Caki2 (cell line): ENCODE results near the gene OSBPL8. TPM values are rescaled to one million over a fixed set of nuclear protein-coding genes. Genes with fewer than 3 reads are reported as not detected.

Experiments used
- DNase-seq: peaks from one replicate; pipeline ENCODE4 v3.0.0-alpha.2; 2015; ENCODE audit warnings: low read depth
- in situ Hi-C: cut with HindIII; loops from 2 replicates; pipeline ENCODE4 v1.10.0; 2016; ENCODE audit warnings: low sequenced_read_pairs, low pct_unique_long_range_greater_than_20kb, mixed read lengths
- total RNA-seq: library from RNA; depleted of rRNA; stranded (reverse); fragments of >200 nt; shearing (Covaris generic); gene quantifications from 2 replicates; pipeline ENCODE4 v1.2.3, GENCODE V29; 2014; ENCODE audit warnings: low replicate concordance

The OSBPL8 gene
- total RNA-seq, 1 experiment from 2014 or later: 45.1 TPM

- peak; percentile 44 for DNase-seq
- in situ Hi-C loops: no loop called here
These were observed 110.0 kb downstream of the OSBPL8 start for GRCh38 chr12:76449583-76449982.

DNA sequence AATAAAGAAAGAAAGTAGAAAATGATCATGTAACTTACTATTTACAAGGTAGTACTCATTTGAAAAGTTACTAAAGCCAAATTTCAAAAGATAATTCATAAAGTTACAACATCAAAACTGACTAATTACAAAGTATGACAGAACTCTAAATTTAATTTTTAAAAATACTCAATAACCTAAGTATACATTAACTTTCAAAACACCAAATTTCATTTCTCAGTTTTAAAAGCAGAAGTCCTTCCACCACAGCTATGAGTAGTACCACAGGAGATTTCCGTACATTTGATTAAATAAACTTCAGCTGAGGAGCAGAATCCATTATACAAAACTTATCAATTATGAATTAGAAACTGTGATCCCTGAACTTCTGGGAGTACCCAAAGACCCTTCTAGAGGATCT lies 110.6 kb downstream of the OSBPL8 start:
- DNase-seq: no peak
- in situ Hi-C loops: no loop called here

GRCh38 chr12:76446090-76446489 lies 113.5 kb downstream of the OSBPL8 start:
- in situ Hi-C loops: no loop called here
- no peak for DNase-seq

GRCh38 chr12:76445462-76445861 lies 114.1 kb downstream of the OSBPL8 start:
- in situ Hi-C loops: no loop called here
- no peak for DNase-seq

DNA sequence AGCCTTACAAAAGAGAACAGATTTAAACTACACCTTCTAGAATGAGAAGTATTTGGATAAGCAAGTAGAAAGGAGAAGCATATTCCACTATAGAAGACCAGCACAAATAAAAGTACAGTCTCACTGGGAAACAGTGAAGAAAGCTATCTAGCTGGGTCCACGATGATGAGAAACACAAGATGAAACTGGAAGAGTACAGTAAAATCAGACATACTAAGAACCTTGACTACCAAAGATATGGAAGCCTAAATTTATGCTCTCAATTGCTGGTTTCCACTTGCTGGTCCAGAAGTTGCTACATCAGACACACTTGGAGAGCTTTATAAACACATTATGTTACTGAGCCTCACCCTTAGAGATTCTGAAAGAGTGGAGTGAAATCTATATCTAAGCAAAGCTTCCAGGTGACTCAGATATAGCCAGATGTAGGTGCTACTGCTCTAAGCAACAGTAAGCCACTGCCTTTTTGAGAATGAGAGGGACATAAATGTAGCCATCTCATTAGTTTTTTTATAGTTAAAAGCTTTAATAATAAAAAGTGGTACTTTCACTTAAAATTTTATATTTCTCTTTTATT lies 115.1 kb downstream of the OSBPL8 start:
- in situ Hi-C loops: no loop called here
- DNase-seq: no peak

- no peak for DNase-seq
These were observed 118.6 kb downstream of the OSBPL8 start for GRCh38 chr12:76441016-76441415.

GRCh38 chr12:76432733-76433132 lies 126.8 kb downstream of the OSBPL8 start:
- in situ Hi-C loops: no loop called here

More at GRCh38 chr12:76441016-76441415, 118.6 kb downstream of the OSBPL8 start:
- in situ Hi-C loops: no loop called here

DNA sequence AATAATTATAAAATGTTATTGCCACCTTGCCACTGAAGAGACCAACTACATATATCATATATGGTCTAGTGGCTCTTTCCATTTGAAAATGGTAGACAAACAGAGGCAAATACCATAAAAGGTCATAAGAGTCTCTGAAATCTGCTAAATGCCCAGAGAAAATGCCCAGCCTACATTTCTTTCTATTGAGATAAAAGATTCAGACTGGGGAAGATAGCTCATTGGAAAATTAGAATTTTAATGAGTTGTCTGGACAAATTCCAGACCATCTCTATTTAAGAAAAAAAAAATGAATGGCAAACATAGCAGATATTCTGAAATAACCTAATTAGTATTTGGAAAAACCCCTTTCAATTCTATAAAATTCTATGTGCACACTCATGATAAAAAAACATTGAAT lies 131.5 kb downstream of the OSBPL8 start:
- no peak for DNase-seq
- in situ Hi-C loops: no loop called here

More at GRCh38 chr12:76432733-76433132, 126.8 kb downstream of the OSBPL8 start:
- DNase-seq: no peak

GRCh38 chr12:76426160-76426559 lies 133.4 kb downstream of the OSBPL8 start:
- in situ Hi-C loops: no loop called here
- DNase-seq: no peak

- in situ Hi-C loops: no loop called here
- DNase-seq: no peak
These were observed 134.6 kb downstream of the OSBPL8 start for GRCh38 chr12:76424941-76425340.

DNA sequence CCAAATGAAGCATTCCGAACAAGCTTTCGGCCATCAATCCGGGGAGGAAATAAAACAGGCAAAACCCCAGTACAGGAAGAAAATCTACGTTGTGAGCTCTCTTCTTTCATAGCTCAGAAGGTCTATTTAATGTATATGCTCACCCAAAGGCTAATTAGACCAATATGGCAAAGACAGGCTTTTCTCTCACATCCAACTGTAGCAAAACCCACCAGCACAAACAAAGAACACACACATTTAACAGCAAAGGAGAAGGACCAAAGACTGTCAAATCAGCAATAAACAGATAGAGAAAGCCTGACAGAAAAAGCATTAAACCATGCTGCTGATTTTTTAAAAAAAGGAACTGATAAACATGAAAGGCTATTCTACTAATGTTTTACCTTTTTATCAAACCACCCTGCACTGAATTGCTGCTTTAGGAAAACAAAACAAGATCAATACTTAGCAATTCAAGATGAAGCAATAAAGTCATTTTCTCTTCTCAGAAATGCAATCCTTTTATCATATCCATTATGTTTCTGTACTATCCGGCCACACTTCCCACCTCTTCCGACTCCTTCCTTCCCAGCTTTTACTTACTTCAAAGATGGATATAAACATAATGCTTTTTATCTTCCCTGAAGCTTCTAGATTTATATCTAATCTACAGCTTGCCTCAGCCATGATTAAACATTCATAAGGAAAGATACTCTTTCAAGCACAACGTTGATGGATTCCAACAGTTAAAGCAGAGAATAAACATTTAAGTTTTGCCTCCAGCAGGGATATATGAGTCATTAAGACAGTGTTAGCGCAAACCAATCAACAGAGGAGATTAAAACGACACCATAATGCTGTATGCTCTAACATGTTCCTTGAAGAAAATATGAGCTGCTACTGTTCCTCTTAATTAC lies 136.8 kb downstream of the OSBPL8 start:
- no peak for DNase-seq
- in situ Hi-C loops: no loop called here

- no peak for DNase-seq
- in situ Hi-C loops: no loop called here
These were observed 137.4 kb downstream of the OSBPL8 start for GRCh38 chr12:76422154-76422542.

GRCh38 chr12:76421046-76421445 lies 138.5 kb downstream of the OSBPL8 start:
- in situ Hi-C loops: no loop called here
- no peak for DNase-seq

DNA sequence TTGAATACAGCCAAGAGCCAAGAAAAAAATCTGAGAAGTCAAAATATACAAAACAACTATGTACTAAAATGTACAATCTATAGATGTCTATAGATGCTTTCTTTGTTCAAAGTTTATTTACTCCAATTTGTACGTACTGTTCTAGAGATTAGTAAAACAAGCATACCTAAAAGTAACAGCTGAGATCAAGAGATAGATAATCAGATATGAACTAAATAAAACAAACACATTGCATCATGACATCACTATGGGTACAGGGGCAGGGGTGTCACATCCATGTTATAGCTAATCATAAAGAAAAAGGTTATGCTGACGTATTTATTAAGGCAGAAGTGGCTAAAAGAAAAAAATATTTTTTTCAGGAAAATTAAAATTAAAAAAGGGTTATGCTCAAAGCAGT lies 139.3 kb downstream of the OSBPL8 start:
- in situ Hi-C loops: no loop called here
- no peak for DNase-seq

DNA sequence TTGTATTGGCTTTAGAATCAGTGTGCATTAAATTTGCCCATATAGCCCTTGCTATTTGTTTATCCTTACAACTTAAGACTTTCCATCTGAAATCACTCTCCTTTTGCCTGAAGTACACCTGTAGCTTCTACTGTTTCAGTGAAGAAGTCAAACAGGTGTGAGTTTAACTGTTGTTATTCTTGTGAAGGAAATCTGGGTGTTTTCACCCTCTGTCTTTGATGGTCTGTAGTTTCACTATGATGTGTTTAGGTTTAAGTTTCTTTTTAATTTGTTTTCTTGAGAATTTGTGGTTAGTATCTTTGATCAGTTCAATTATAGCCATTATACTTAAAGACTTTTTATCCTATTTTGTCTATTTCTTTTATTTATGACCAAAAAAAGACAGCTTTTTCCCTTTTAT lies 142.5 kb downstream of the OSBPL8 start:
- in situ Hi-C loops: no loop called here
- DNase-seq: no peak

DNA sequence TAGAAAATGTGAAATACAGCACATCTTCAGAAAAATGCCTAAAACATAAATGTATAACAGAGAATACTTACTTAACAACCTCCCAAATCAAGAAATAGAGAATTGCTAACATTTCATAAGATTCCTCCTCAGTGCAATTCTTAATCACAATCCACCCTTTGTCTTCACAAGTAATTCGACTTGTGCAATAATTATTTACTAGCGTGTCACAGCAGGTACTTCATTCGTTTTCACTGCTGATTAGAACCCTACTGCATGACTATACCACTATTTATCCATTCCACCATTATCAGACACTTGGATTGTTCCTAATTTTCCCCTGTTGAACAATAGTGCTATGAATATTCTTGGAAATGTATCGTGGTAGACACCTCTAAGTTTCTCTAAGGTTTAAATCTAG lies 146.4 kb downstream of the OSBPL8 start:
- in situ Hi-C loops: no loop called here
- no peak for DNase-seq

- in situ Hi-C loops: no loop called here
- no peak for DNase-seq
These were observed 148.8 kb downstream of the OSBPL8 start for GRCh38 chr12:76410781-76411180.

DNA sequence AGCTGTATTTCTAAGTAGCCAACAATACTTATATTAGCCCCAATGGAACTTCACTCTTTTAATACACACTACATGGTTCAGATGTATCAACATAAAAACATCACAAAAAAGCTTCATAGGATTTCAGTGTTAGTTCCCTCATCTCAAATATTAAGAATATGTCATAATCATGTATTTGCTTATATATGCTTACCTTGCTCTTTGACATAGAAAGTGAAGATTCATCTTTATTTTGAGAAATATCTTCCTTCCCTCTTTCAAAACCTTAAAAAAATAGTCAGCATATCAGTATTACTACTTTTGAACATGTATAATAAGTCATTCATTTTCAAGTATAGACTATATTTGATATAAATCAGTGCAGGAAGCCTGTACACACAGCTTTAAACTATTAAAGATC lies 149.2 kb downstream of the OSBPL8 start:
- no peak for DNase-seq
- in situ Hi-C loops: no loop called here

DNA sequence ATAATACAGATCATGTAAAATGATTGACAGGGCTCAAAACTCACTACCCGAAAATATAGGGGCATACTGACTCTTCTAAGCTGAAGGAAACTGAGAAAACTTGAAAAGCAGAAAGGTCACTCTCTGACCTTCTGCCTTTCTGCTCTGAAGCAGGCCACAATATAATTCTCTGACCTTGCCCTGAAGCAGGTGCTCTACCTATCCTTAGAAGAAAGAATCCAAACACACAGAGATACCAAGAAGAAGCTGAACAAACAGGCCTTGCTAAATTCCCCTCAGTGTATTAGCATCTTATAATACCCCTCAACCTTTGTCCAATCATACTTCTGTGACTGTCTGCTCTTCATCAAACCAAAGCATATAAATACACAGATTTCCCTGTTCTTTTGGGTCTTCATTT lies 150.5 kb downstream of the OSBPL8 start:
- DNase-seq: no peak
- in situ Hi-C loops: no loop called here

GRCh38 chr12:76407710-76408109 lies 151.9 kb downstream of the OSBPL8 start:
- no peak for DNase-seq
- in situ Hi-C loops: no loop called here
